Keratinocyte (primary cell): ENCODE measurements around the gene C1QL2.

ENCODE experiments used
- EZH2 ChIP-seq: IDR thresholded peaks from one replicate; pipeline ENCODE4 v1.6.1; 2012; ENCODE audit warnings: inconsistent platforms, mild to moderate bottlenecking, low read length, moderate library complexity
- TF ChIP-seq, protein P1 (sequence below), 3 experiments: IDR thresholded peaks in 1 of 3; conservative IDR thresholded peaks in 1 of 3; optimal IDR thresholded peaks in 1 of 3; 2 replicates in 2 of 3; 3 replicates in 1 of 3; pipeline versions ENCODE3 to v1.5.1; 2011; ENCODE audit warnings: low read length in 3 of 3, mild to moderate bottlenecking in 3 of 3, moderate library complexity in 2 of 3, control low read depth in 1 of 3, inconsistent platforms in 1 of 3; ENCODE audit not compliant: insufficient read depth in 2 of 3; ENCODE audit errors: extremely low read depth in 1 of 3

DNA sequence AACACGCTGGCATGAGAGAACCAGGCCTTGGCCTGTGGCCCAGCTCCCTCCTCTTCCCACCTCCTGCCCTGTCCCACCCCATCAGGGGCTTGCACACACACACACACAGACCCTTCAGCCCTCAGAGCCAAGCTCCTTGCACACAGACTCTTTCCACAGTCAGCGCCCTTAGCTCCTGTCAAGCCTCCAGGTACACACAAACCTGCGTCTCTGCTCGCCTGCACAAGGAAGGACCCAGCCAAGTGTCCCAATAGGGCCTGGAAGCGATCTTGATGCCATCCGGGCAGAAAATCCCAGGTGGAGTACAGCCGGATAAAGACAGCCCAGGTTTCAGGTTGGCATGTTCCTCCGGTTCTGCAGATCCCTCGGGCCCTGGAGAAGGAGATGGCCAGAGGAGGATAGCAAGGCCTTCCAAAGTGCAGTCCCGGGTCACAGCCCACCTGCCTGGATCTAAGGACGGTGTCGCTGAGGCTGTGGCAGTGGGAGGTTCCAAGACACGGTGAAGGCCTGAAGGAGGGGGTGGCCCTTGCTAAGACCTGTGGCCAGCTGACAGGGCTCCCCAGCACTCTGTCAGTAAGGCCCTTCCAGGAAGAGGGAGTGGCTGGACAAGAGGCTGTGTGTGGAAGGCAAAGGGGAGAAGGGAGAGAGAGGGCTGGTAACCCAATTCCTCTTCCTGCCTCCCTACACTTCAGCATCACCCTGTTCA lies 46.6 kb upstream of the C1QL2 start:
- TF ChIP-seq, protein P1, sequence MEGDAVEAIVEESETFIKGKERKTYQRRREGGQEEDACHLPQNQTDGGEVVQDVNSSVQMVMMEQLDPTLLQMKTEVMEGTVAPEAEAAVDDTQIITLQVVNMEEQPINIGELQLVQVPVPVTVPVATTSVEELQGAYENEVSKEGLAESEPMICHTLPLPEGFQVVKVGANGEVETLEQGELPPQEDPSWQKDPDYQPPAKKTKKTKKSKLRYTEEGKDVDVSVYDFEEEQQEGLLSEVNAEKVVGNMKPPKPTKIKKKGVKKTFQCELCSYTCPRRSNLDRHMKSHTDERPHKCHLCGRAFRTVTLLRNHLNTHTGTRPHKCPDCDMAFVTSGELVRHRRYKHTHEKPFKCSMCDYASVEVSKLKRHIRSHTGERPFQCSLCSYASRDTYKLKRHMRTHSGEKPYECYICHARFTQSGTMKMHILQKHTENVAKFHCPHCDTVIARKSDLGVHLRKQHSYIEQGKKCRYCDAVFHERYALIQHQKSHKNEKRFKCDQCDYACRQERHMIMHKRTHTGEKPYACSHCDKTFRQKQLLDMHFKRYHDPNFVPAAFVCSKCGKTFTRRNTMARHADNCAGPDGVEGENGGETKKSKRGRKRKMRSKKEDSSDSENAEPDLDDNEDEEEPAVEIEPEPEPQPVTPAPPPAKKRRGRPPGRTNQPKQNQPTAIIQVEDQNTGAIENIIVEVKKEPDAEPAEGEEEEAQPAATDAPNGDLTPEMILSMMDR (optimal IDR thresholded peaks at IDR 0.05 in 1 of 3, IDR thresholded peaks at IDR 0.05 in 1 of 3, conservative IDR thresholded peaks at IDR 0.05 in 1 of 3; ENCODE audit: extremely low read depth in 1 of 3, insufficient read depth in 2 of 3, low read length in 3 of 3), result no peak
- no peak for TF ChIP-seq EZH2
